DOHH2 (cell line): ENCODE results near the gene STARD4.

Experiments
- H3F3A ChIP-seq: fragments of 200-600 bp; sonication (generic), shearing (Covaris generic); 2 replicates; pipeline ENCODE4 v1.6.0; 2016; ENCODE audit warnings: antibody characterized with exemption, mild to moderate bottlenecking; ENCODE audit not compliant: control insufficient read depth, insufficient read depth
- H3K27ac ChIP-seq: fragments of 200-600 bp; sonication (generic); 2 replicates; pipeline ENCODE4 v1.5.1; 2014; ENCODE audit warnings: low read depth, mild to moderate bottlenecking, low read length, moderate library complexity
- H3K27me3 ChIP-seq: fragments of 200-600 bp; sonication (generic); 2 replicates; pipeline ENCODE4 v1.6.1; 2014; ENCODE audit warnings: mild to moderate bottlenecking, low read length, mixed read lengths; ENCODE audit not compliant: control insufficient read depth
- H3K36me3 ChIP-seq: fragments of 200-600 bp; sonication (generic); 2 replicates; pipeline ENCODE4 v1.6.1; 2014; ENCODE audit warnings: mild to moderate bottlenecking, low read length, moderate library complexity, mixed read lengths; ENCODE audit not compliant: control insufficient read depth
- H3K4me1 ChIP-seq: fragments of 200-600 bp; sonication (generic); 2 replicates; pipeline ENCODE4 v1.6.1; 2014; ENCODE audit warnings: mild to moderate bottlenecking, low read length, mixed read lengths; ENCODE audit not compliant: control insufficient read depth
- H3K4me2 ChIP-seq: fragments of 200-600 bp; sonication (generic); 2 replicates; pipeline ENCODE4 v1.6.0; 2014; ENCODE audit warnings: mild to moderate bottlenecking, low read length, moderate library complexity
- H3K4me3 ChIP-seq: fragments of 200-600 bp; sonication (generic); 2 replicates; pipeline ENCODE4 v1.5.1; 2014; ENCODE audit warnings: mild to moderate bottlenecking, low read length, mixed read lengths
- H3K79me2 ChIP-seq: fragments of 200-600 bp; sonication (generic); 2 replicates; pipeline ENCODE4 v1.6.1; 2014; ENCODE audit warnings: mild to moderate bottlenecking, low read length, mixed read lengths; ENCODE audit not compliant: control insufficient read depth
- H3K9me2 ChIP-seq: fragments of 200-600 bp; sonication (generic); replicated peaks from 2 replicates; pipeline ENCODE4 v1.6.1; 2014; ENCODE audit warnings: mild to moderate bottlenecking, low read length, mixed read lengths; ENCODE audit not compliant: control insufficient read depth
- H3K9me3 ChIP-seq: fragments of 200-600 bp; sonication (generic); 2 replicates; pipeline ENCODE4 v1.6.1; 2014; ENCODE audit warnings: antibody characterized with exemption, low read length, mixed read lengths; ENCODE audit not compliant: control insufficient read depth, insufficient read depth
- H4K20me1 ChIP-seq: fragments of 200-600 bp; sonication (generic); 2 replicates; pipeline ENCODE4 v1.6.0; 2014; ENCODE audit warnings: low read depth, mild to moderate bottlenecking, antibody characterized with exemption, low read length, moderate library complexity; ENCODE audit not compliant: control insufficient read depth, insufficient read depth
- CTCF ChIP-seq: fragments of 200-600 bp; sonication (generic); IDR thresholded peaks from one replicate; pipeline ENCODE4 v1.5.1; 2014; ENCODE audit warnings: antibody characterized with exemption, mild to moderate bottlenecking, low read depth, low read length; ENCODE audit not compliant: poor library complexity, severe bottlenecking
- EZH2phosphoT487 ChIP-seq: fragments of 200-600 bp; sonication (generic); IDR thresholded peaks from 2 replicates; pipeline ENCODE4 v1.6.1; 2017; ENCODE audit warnings: borderline replicate concordance, mild to moderate bottlenecking, antibody characterized with exemption, low read length, moderate library complexity, mixed read lengths

Gene STARD4

GRCh38 chr5:111535879-111536549 is 23.7 kb upstream of the STARD4 start:
- Histone ChIP-seq H3K27me3 (0 out of 2 replicates have a peak, but pooled peaks cover 7% of the 10 kb centered on the region), H3K9me2 (no peaks in the 10 kb centered on the region), H3K79me2 (no peaks in the 10 kb centered on the region), H3K4me3 (no peak overlapping the region), H3K4me2 (no peak overlapping the region), H3K27ac (no peak overlapping the region), H4K20me1 (no peaks in the 10 kb centered on the region), H3K36me3 (no peaks in the 10 kb centered on the region), H3K9me3 (no peaks in the 10 kb centered on the region), H3K4me1 (peaks cover 4% of the 10 kb centered on the region; the same call in 1 of the 2 replicates), H3F3A (0 out of 2 replicates have a peak, but pooled peaks cover 4% of the 10 kb centered on the region)
- TF ChIP-seq CTCF (no peak), EZH2phosphoT487 (no peak)

GRCh38 chr5:111532886-111533582 is 20.7 kb upstream of the STARD4 start:
- no peak overlapping the region for H3K4me2 ChIP-seq
- 0 out of 2 replicates have a peak, but pooled peaks cover 8% of the 10 kb centered on the region for H3F3A ChIP-seq
- no peak overlapping the region for H3K4me3 ChIP-seq
- no peaks in the 10 kb centered on the region for H3K79me2 ChIP-seq
- H4K20me1 ChIP-seq, result no peaks in the 10 kb centered on the region
- H3K4me1 ChIP-seq, result peaks cover 20% of the 10 kb centered on the region
- H3K9me2 ChIP-seq, result no peaks in the 10 kb centered on the region
- no peaks in the 10 kb centered on the region for H3K9me3 ChIP-seq
- H3K27ac ChIP-seq, result no peak overlapping the region
- no peak for TF ChIP-seq EZH2phosphoT487
- no peak for TF ChIP-seq CTCF
- 0 out of 2 replicates have a peak, but pooled peaks cover 1% of the 10 kb centered on the region for H3K27me3 ChIP-seq
- no peaks in the 10 kb centered on the region for H3K36me3 ChIP-seq

GRCh38 chr5:111530298-111530740 is 18.0 kb upstream of the STARD4 start:
- H3K36me3 ChIP-seq, result no peaks in the 10 kb centered on the region
- peak overlapping the region; percentile 66 for H3K4me2 ChIP-seq
- no peaks in the 10 kb centered on the region for H3K27me3 ChIP-seq
- H3K27ac ChIP-seq, result peak overlapping the region; percentile 42
- peak overlapping the region; percentile 33 for H3K4me3 ChIP-seq
- no peaks in the 10 kb centered on the region for H4K20me1 ChIP-seq
- H3K79me2 ChIP-seq, result no peaks in the 10 kb centered on the region
- no peaks in the 10 kb centered on the region for H3K9me3 ChIP-seq
- H3K9me2 ChIP-seq, result no peaks in the 10 kb centered on the region
- H3F3A ChIP-seq, result 0 out of 2 replicates have a peak, but pooled peaks cover 8% of the 10 kb centered on the region
- peaks cover 20% of the 10 kb centered on the region for H3K4me1 ChIP-seq
- no peak for TF ChIP-seq EZH2phosphoT487
- no peak for TF ChIP-seq CTCF
